HG02571 (cell line): Measurements from ENCODE around the gene FGD4.
A peak's percentile ranks its signal among the peaks of the same experiment; 100 is the strongest.
"Not testable (repeated sequence)": the region's sequence is repeated elsewhere in the genome, so short reads cannot be mapped to it uniquely, and the experiment has no call there.

Experiments used
- ATAC-seq: cut with Tn5 transposase; IDR thresholded peaks from one replicate; pipeline ENCODE4 v1.9.1; 2021; ENCODE audit warnings: mild to moderate bottlenecking, moderate library complexity; ENCODE audit not compliant: unreplicated experiment

The FGD4 gene

DNA sequence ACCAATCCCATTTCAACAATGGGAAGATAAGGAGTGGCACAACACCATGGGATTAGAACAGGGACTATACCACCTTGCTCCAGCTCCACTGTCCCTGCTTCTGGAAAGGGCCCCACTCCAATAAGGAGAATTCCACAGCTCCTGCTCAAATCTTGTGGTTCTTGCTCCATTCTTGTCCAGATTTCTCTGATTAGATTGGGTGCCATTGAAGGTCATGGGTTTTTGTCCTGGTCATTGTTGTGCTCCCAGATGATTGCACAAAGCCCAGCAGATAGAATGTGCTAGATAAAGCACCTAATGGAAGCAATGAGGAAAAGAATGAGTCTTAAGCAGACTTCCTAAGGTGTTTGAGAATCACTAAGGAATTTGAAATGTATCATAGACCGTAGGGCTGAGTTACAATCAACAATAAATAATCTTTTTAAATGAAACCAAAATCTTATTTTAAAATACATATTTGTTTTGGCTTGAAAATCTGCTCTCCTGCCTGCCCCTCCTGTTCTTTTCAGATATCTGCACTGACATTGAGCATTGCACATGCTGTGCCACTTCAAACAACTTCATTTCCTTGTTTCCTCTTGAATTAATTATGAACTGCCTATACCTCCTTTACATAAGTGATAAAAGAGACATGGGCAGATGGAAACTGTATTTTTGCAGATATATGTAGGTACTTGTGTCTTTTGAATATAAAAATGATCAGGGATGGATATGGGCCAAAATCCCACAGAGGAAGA is 115.9 kb downstream of the FGD4 start:
- no peak for ATAC-seq

- no peak for ATAC-seq
These were observed 116.9 kb downstream of the FGD4 start for GRCh38 chr12:32516230-32516629.

DNA sequence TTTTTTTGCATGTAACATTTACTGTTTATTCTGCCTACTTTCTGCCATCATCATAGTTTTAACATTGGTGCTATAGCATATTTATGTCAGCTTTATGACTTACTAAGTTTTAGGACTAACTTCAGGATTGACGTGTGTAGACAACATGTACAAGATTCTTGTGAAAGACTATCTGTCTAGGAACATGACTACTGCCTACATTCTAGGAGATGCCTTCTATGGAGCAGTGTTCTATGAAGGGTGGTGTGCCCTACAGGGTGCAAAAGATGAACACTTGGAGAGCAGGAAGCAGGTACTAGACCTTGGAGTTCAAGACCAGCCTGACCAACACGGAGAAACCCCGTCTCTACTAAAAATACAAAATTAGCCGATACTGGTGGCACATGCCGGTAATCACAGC is 118.6 kb downstream of the FGD4 start:
- ATAC-seq = no peak

DNA sequence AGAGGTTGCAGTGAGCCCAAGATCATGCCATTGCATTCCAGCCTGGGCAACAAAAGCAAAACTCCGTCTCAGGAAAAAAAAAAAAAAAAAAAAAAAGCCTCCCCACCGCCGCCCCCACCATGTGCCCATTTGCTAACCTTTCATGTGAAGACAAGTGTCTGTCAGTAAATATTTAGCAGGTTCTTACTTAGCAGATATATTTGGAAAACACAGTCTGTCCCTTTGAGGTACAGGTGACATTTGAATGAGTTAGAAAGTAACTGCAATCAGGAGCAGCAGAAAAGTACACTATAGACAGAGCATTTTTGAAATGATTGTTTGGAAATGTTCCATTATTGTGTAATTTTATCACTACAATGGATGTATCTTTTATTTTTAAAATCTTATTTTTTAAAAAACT is 119.7 kb downstream of the FGD4 start:
- no peak for ATAC-seq

DNA sequence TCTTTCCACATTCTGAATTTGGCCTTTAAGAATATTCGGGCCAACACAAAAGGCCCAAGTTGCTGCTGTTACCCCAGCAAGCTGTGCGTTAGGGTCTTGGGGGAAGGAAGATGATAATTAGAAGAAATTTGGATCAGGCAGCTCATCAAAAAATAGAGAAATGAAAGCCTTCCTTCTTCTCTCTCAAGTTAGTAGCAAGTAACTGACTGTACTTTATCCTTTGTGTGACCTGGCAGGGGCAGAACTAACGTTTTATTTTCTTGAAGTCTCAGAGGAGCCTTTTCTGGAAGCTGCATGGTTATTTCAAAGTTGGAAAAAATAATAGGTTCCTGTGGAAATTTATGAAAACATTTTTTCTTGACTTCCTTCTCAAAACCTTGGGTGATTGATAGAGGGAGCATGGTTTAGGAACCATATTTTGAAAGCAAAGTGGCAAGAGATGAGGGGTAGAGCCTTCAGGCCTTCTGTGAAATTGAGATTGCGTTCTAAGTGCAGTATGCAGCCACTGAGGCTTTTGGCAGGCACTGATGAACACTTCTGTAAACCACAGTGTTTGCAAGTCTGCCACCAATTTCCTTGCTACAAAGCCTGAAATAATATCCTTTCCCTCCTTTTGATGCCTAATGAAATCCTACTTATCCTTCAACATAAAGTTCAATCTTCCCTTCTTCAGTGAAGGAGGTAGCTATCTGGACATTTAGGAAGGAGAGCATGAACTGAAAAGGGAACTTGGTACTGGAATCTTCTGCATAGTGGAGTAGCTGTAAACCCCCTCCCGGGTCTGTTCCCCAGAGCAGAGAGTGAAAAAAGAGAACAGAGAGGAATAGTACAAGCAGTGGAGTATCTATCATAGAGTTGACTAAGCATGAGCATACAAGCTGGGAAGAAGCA is 123.2 kb downstream of the FGD4 start:
- ATAC-seq = peak; percentile 72

- ATAC-seq = not testable (repeated sequence)
These were observed 126.4 kb downstream of the FGD4 start for GRCh38 chr12:32525802-32526201.

GRCh38 chr12:32526343-32526742 is 127.0 kb downstream of the FGD4 start:
- ATAC-seq = not testable (repeated sequence)

- no peak for ATAC-seq
These were observed 133.1 kb downstream of the FGD4 start for GRCh38 chr12:32532422-32532821.

GRCh38 chr12:32532951-32533350 is 133.6 kb downstream of the FGD4 start:
- no peak for ATAC-seq

DNA sequence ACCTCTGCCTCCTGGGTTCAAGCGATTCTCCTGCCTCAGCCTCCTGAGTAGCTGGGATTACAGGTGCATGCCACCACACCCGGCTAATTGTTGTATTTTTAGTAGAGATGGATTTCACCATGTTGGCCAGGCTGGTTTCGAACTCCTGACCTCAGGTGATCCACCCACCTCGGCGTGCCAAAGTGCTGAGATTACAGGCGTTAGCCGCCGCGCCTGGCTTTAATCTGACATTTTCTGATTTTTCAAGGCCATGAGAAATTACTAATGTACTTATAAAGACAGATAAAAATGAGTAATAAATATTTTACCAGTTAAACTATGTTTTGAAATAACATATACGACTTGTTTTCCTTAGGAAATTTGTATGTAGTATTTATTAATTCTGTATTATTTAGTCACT is 134.1 kb downstream of the FGD4 start:
- ATAC-seq = not testable (repeated sequence)

- peak; percentile 74 for ATAC-seq
These were observed 134.7 kb downstream of the FGD4 start for GRCh38 chr12:32533971-32534590.

GRCh38 chr12:32534698-32535097 is 135.3 kb downstream of the FGD4 start:
- no peak for ATAC-seq

DNA sequence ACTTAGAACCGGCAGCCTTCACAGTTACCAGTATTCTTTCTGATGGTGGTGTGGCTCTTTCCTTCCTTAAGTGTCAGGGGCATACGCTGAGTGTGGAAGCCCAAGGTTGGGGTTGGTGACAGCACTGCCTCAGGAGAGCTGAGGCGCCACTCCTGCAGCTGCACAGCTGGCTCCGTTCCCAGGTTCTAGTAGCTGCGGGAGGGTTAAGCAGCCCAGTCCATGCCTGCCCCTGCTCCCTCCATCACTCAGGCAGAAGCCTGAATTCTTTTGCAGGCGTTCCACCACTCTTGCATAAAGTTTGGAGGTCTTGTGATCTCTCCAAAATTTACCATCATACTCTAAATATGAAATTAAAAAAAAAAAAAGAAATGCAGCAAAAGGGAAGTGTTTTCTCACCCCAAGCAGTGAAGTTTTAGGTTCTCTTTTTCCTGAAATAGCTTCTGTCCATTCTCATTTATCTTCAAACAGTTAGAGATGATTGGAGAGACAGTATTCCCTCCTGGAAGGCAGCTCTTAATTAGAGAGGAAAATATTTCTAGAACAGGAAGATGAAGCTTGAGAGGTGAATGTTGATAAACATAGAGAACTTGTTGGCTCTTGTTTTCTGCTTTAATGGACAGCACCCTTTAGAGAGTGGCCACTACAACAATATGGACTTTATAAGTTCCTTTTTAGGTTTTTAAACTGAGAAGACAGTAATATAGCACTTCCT is 136.1 kb downstream of the FGD4 start:
- peak; percentile 48 for ATAC-seq

DNA sequence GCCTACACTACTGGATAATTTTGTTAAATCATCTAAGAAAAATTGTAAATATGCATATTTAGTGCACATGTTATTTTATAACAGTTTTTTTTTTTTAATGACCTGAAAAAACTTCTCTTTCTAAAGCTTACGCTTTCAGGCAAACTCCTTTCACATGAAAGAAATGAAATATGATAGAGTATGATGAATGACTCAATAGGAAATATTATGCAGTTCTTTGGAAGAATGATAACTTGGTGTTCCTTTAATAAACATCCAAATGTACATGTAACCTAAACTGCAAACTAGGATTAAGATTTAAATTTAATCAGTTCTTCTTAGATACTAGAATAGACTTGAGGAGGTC is 136.6 kb downstream of the FGD4 start:
- no peak for ATAC-seq

GRCh38 chr12:32541754-32542374 is 142.5 kb downstream of the FGD4 start:
- no peak for ATAC-seq

DNA sequence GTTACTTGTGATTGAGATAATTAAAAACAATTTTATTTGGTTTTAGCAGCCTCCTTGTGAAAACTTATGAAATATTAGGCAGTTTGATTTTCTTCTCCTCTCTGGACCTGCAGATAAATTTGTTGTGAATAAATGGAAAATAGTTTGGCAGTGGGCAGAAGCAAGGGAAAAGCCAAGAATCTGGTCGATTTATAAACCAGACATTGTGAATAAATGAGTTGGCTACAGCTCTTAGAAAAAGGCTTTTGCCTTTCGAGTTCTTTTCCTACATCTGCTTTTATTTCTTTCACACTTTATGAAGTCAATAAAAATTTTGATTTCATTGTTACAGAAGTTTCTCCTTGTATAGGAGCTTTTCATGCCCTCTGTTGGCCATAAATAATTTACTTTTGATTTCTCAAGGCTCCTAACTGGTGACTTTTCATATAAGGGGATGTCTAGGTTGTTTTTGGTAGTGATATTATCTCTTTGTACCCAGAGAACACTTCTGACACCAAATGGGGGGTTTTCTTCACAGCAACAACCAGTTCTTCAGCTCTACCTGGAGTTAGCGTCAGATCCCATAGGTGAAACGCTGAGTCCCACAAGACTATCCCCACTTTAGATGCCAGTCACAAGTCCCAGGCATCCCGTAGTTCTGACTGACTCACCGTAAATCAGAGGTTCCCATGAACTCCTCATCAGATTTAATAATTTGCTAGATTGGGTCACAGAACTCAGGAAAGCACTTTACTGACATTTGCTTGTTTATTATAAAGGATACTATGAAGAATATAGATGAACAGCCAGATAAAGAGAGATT is 143.3 kb downstream of the FGD4 start:
- no peak for ATAC-seq

- no peak for ATAC-seq
These were observed 145.5 kb downstream of the FGD4 start for GRCh38 chr12:32544893-32545292.

DNA sequence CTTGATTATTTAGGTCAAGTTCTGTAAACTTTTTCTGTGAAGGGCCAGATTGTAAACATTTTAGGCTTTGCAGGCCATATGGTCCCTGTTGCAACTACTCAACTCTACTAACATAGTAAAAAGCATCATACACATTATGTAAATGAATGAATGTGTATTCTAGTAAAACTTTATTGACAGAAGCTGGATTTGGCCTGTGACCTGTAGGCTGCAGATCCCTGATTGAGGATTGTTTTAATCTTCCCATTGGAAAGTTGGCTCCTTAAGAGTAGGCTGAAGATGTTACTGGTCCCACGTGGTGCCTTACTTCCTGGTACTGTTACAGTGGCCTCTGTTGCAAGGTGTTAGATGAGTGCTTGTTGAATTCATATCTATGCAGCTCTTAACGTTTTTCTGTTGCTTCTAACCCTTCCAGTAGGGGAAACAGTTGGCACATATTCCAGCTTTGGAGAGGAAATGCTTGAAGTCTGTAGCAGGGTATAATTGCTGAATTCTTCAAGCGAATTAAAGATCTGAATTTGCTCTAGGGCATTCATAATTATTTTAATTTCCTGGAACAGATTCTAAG is 146.1 kb downstream of the FGD4 start:
- ATAC-seq = no peak

DNA sequence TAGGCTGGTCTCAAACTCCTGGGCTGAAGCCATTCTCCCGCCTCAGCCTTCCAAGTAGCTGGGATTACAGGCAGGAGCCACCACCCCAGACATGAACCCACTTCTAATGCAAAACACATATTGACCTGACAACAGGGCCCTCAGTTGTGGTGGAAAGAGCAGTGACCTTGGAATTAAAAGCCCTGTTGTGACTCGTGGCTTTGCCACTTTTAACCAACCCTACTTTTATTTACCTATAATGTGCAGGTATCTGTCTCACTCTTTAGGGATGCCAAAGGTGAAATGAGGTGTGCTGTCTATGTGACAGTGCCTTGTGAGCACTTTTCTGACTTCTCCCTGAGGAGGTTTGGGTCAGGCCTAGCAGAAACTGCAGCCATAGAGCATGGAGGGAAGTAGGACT is 146.9 kb downstream of the FGD4 start:
- ATAC-seq = no peak
